ENCODE results near the gene AOAH. TPM values are rescaled to one million over a fixed set of nuclear protein-coding genes. Genes with fewer than 3 reads are reported as not detected.

AOAH gene
- total and polyA plus RNA-seq, 9 of the 15 experiments (the other 6 are each of a cell fraction or from before 2014, with no cell fraction given): not detected

- Histone ChIP-seq H3K79me2 (ENCODE audit: control insufficient read depth, insufficient read depth, low read length) (no peaks in the 10 kb centered on the region), H3K4me2 (ENCODE audit: insufficient read depth, low read length) (no peak overlapping the region), H3K27me3 (ENCODE audit: control insufficient read depth in 2 of 2, insufficient read depth in 2 of 2, low read length in 2 of 2) (peaks cover 7 to 19% of the 10 kb centered on the region in 2 experiments; a peak in 4 of 5 replicates), H3K9me1 (ENCODE audit: control insufficient read depth, insufficient read depth, low read length) (no peaks in the 10 kb centered on the region), H3K36me3 (ENCODE audit: control insufficient read depth, insufficient read depth, low read length) (no peaks in the 10 kb centered on the region), H3K9me3 (replicated peaks; ENCODE audit: control insufficient read depth, insufficient read depth, low read depth, low read length) (no peaks in the 10 kb centered on the region), H3K9ac (ENCODE audit: insufficient read depth in 1 of 2, low read depth in 2 of 2, low read length in 2 of 2) (no peak overlapping the region), H3K4me3 (no peak overlapping the region), H2AFZ (ENCODE audit: low read depth, low read length) (no peak overlapping the region), H3K27ac (ENCODE audit: extremely low read depth, low read depth, low read length) (no peak overlapping the region), H3K4me1 (replicated peaks in 1 of 2; ENCODE audit: control insufficient read depth in 2 of 2, insufficient read depth in 2 of 2, low read length in 2 of 2) (no peaks in the 10 kb centered on the region), H4K20me1 (replicated peaks; ENCODE audit: control insufficient read depth, insufficient read depth, low read length) (no peaks in the 10 kb centered on the region)
- FAIRE-seq (no peak), DNase-seq (ENCODE audit: extremely low read depth in 1 of 4, low spot score in 3 of 4) (no peak), ATAC-seq (no peak)
- intact Hi-C loops (cut with micrococcal nuclease): no loop called here
- ChIA-PET CTCF (ENCODE audit: low intra/inter-chr PET ratio) (no interaction called here), POLR2A (interaction anchor here (0.6 to 1.0 kb wide), 3 partner anchors 27 to 111 kb away, joined by 3 read pairs; no protein-coding TSS in a partner anchor)
- in situ Hi-C loops (cut with MboI): no loop called here
- no TSS peak for BruUV-seq (replicated peaks)
- TF ChIP-seq BDP1 (IDR thresholded peaks at IDR 0.05; ENCODE audit: insufficient read depth, insufficient read length): no peak
- TF ChIP-seq, protein P1, sequence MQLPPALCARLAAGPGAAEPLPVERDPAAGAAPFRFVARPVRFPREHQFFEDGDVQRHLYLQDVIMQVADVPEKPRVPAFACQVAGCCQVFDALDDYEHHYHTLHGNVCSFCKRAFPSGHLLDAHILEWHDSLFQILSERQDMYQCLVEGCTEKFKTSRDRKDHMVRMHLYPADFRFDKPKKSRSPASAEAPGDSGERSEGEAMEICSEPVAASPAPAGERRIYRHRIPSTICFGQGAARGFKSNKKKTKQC (CRISPR knock-in tag; IDR thresholded peaks at IDR 0.05): no peak
- no peak for TF ChIP-seq DNMT1 (IDR thresholded peaks at IDR 0.05)
- TF ChIP-seq RBM22 (IDR thresholded peaks at IDR 0.05; ENCODE audit: low read depth, low read length, poor library complexity, severe bottlenecking): no peak
- TF ChIP-seq ZNF445 (CRISPR knock-in tag; IDR thresholded peaks at IDR 0.05; ENCODE audit: low read depth): no peak
- no peak for TF ChIP-seq ETS1 (conservative IDR thresholded peaks at IDR 0.05; ENCODE audit: control insufficient read depth, low read depth, low read length)
- no peak for TF ChIP-seq ZKSCAN3 (CRISPR knock-in tag; IDR thresholded peaks at IDR 0.05)
- no peak for TF ChIP-seq GATAD2A (IDR thresholded peaks at IDR 0.05)
- no peak for TF ChIP-seq RUNX1 (IDR thresholded peaks at IDR 0.05; ENCODE audit: low read depth)
- TF ChIP-seq, protein P2, sequence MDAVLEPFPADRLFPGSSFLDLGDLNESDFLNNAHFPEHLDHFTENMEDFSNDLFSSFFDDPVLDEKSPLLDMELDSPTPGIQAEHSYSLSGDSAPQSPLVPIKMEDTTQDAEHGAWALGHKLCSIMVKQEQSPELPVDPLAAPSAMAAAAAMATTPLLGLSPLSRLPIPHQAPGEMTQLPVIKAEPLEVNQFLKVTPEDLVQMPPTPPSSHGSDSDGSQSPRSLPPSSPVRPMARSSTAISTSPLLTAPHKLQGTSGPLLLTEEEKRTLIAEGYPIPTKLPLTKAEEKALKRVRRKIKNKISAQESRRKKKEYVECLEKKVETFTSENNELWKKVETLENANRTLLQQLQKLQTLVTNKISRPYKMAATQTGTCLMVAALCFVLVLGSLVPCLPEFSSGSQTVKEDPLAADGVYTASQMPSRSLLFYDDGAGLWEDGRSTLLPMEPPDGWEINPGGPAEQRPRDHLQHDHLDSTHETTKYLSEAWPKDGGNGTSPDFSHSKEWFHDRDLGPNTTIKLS (IDR thresholded peaks at IDR 0.05; ENCODE audit: borderline replicate concordance, low read depth): no peak
- WGBS (ENCODE audit: insufficient coverage, low coverage, missing lambda C conversion rate): 0% methylated on average over 1 of the region's 1 CpG
These were observed 153.1 kb downstream of the AOAH start for GRCh38 chr7:36571190-36571560.
